HG03457 (cell line): ENCODE results near the gene COA6.
A peak's percentile ranks its signal among the peaks of the same experiment; 100 is the strongest.
"Not testable (repeated sequence)": the region's sequence is repeated elsewhere in the genome, so short reads cannot be mapped to it uniquely, and the experiment has no call there.

Experiments used
- ATAC-seq: cut with Tn5 transposase; IDR thresholded peaks from one replicate; pipeline ENCODE4 v1.9.1; 2021; ENCODE audit warnings: moderate number of reproducible peaks; ENCODE audit not compliant: unreplicated experiment

The COA6 gene

GRCh38 chr1:234369033-234369430 lies 4.2 kb upstream of the COA6 start:
- no peak for ATAC-seq

DNA sequence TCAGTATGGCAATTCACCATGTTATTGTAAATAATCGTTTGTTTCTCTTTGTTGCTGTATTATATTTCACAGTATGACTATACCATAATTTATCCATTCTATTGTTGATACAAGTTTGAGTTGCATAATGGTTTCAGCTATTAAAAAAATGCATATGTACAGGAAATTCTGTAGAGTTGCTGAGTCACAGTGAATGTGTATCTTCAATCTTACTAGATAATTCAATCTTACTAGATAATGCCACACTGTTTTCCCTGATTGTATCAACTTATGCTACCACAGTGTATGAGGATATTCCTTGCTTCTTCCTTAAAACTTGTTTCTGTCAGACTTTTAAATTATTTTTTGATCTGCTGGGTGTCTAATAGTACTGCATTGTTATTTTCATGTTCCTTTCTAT lies 3.5 kb upstream of the COA6 start:
- ATAC-seq = no peak

GRCh38 chr1:234371414-234371813 lies 1.8 kb upstream of the COA6 start:
- ATAC-seq = no peak

- ATAC-seq = no peak
Measured at GRCh38 chr1:234372011-234372757, 1.1 kb upstream of the COA6 start.

- ATAC-seq = peak; percentile 9
Measured at GRCh38 chr1:234373959-234374254, 651 bp downstream of the COA6 start.

GRCh38 chr1:234375672-234376071 lies 2.4 kb downstream of the COA6 start:
- no peak for ATAC-seq

GRCh38 chr1:234379591-234380109 lies 6.4 kb downstream of the COA6 start:
- ATAC-seq = not testable (repeated sequence)

DNA sequence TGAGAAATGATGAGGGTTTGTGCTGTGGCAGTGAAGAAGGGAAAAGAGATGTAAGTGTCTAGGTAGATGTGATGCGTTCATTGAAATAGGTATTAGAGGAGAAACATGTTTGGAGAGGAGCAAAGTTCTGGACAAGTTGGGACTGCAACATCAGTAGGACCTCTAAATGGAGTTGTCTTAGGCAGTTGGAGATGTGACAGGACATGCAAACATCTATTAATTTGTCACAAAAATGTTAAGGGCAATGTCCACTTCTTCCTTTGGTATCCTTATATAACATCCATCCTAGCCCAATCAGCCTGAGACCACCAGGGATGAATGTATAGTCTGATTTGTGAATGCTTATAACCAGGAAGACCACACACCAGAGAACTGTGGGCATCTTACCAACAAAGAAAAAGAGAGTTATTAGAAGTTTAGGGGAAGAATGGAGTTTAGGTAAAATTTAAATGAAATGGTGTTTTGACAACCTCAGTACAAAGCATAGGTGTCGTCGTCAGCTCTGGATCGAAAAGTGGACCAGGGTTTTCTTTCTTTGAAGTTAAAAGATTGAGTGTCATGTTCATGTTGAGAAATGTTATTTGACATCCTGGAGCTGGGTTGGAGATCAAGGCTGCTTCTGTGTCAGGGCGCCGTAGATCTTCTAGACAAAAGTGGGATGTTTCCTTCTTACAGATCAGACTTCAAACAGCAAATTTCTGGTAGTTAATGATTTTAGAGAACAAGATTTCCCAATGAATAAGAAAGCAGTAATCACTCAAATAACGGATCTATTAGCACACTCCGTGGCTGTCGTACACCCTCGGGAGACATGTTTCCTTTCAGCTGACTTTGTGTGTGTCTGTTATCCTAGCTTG lies 8.7 kb downstream of the COA6 start:
- ATAC-seq = no peak

DNA sequence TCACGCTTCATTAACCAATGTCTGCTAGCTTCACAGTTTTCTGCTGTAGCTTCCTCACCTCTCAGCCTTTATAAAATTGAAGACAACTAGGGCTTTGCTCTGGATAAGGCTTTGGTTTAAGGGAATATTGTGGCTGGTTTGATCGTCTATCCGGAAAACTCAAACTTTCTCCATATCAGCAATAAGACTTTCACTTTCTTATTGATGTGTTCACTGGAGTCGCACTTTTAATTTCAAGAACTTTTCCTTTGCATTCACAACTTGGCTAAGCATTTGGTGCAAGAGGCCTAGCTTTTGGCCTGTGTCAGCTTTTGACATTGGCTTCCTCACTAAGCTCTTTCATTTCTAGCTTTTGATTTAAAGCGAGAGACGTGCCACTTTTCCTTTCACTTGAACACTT lies 12.9 kb downstream of the COA6 start:
- ATAC-seq = no peak

DNA sequence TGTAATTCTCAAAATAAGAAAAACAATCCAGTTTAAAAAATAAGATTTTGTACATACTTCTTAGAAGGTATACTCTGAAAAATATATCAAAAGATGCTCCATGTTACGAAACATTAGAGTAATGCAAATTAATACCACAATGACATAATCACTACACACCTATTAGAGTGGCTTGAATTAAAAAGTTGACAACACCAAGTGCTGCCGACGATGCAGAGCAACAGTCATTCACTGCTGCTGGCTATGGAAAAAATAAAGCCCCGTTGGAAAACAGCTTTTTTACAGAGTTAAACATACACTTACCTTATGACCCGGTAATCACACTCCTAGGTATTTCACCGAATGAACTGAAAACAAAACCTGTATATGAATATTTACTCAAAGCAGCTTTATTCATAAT lies 14.8 kb downstream of the COA6 start:
- no peak for ATAC-seq

- no peak for ATAC-seq
Measured at GRCh38 chr1:234393190-234393589, 19.9 kb downstream of the COA6 start.

DNA sequence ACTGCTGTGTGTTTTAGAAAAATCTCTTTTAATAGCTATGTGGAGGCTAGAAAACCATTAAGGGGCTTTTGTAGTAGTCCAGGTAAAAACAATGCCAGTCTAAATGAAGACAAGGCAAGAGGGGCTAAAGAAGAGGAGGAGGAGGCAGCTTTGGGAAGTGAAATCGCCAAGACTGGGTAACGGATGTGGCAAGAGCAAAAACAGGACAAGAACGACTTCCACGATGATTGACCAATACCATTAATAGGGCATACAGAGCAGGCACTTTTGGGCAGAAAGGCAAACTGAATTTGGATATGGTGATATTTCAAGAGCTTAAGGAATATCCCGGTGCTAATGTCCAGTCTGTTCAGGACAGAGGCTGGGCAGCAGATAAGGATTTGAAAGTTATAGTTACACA lies 22.0 kb downstream of the COA6 start:
- no peak for ATAC-seq

GRCh38 chr1:234396092-234396491 lies 22.8 kb downstream of the COA6 start:
- ATAC-seq = no peak

GRCh38 chr1:234396871-234397270 lies 23.6 kb downstream of the COA6 start:
- no peak for ATAC-seq

DNA sequence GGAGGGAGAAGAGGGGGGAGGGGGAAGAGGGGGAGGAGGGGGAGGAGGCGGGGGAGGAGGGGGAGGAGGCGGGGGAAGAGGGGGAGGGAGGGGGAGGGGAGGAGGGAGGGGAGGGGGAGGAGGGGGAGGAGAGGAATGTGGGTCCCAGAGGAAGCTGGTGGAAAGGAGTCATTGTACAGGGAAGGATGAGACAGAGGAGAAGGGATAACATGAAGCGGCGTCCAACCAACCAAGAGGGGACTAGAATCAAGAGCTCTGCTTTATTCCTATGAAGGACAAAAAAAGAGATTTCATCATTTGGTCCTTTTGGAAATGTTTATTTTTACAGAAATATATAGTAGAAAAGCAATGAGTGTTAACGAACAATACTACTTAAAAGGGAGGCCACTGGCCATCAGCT lies 24.5 kb downstream of the COA6 start:
- ATAC-seq = no peak

DNA sequence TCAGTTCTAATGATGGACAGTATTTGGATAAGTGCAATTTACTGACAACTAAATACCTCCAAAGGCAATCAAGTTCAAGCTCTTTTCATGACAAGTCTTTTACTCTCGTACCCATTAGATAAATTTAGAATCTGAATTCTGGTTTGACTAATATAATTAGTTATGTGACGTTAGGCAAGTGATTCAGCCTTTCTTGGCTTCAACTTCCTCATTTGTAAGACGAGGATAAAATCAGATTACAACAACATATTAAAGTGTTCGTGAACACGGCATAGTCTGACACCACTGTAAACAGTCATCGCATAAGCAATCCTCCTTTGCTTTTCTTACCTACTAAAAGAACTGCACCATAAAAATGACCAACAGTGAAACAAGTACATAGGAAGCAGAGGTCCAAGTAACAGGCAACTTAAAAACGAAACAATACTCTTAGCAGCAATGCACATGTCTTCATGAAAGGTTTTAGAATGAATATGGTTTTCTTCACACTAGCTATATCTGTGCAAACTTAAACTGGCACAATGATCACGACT lies 25.7 kb downstream of the COA6 start:
- no peak for ATAC-seq

DNA sequence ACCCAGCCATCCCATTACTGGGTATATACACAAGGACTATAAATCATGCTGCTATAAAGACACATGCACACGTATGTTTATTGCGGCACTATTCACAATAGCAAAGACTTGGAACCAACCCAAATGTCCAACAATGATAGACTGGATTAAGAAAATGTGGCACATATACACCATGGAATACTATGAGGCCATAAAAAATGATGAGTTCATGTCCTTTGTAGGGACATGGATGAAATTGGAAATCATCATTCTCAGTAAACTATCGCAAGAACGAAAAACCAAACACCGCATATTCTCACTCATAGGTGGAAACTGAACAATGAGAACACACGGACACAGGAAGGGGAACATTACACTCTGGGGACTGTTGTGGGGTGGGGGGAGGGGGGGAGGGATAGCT lies 26.3 kb downstream of the COA6 start:
- not testable (repeated sequence) for ATAC-seq

DNA sequence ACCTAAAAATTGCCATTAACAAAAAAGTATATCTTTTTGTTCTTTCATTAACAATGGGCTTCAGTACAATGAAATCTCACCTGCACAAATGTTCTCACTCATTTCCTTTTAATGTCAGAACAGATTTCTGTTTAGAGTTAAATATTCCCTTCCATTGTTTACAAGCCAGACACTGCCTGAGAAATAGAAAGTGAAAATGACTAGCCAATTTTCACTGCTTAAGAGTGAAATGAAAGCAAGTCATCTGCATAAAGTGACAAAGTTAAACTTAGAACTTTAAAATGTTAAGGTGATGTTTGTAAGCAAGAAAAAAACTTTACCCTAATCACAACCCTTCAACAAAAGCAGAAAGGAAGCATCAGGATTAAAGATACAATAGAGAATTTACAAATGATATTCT lies 27.5 kb downstream of the COA6 start:
- peak; percentile 47 for ATAC-seq

DNA sequence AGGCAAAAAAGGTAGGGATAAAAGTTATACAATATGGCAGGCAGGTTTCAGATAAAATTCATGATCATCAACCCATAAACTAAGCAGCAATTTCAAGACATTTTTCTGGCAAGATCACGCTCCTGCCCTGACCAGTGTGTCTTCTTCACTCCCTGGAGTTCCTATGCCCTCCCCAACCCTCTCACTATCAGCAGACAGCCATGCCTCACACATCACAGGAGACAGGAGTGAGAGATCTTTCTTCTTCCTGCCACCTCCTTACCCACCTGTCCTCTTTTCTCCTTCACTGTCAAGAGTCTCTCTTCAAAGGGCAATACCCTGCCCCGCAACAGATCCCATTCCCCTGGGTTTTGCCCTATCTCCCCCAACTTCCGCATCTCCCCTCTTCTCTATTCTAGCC lies 28.4 kb downstream of the COA6 start:
- no peak for ATAC-seq

DNA sequence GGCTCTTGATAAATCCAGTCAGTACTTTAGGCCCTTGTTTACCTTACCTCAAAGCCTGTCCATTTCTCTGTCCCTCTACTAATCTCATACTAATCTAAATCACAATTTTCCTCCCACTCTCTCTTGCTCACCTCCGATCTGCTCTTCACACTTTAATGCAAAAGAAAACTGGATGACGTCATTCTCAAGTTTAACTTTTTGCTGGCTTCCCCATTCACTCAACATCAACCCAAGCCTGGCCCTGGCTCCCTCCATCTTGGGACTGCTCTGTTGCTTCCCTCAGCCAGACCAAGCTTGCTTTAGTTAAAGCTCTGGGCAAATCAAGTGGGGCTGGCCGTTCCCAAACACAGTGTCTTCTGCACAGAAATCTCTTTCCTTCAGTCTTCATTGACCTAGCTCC lies 29.7 kb downstream of the COA6 start:
- ATAC-seq = no peak

DNA sequence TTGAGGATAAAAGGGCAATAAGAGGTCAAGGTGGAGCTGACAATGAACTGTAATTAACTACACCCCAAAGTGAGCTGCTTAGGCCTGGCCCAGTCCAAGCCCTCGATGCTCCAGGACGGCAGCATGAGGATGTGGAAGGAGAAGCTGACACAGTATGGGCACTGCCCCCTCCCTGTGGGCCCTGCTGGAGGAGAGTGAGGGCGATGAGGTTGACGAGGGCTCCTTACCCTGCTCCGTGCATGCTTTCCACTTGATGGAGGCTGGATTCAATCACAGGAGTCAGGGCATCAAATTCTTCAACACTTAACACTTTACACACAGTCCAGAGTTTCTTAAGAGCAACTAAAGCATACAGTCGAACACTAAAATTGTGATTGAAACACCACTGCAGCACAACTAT lies 32.4 kb downstream of the COA6 start:
- no peak for ATAC-seq

GRCh38 chr1:234406871-234407270 lies 33.6 kb downstream of the COA6 start:
- no peak for ATAC-seq
